GM18873 (cell line): ENCODE data around the gene EP400.
"Not testable (repeated sequence)": the region's sequence is repeated elsewhere in the genome, so short reads cannot be mapped to it uniquely, and the experiment has no call there.

Source experiments
- ATAC-seq: cut with Tn5 transposase; IDR thresholded peaks from one replicate; pipeline ENCODE4 v1.9.1; 2021; ENCODE audit warnings: mild to moderate bottlenecking, moderate library complexity, moderate number of reproducible peaks; ENCODE audit not compliant: unreplicated experiment, low FRiP score

Gene EP400

DNA sequence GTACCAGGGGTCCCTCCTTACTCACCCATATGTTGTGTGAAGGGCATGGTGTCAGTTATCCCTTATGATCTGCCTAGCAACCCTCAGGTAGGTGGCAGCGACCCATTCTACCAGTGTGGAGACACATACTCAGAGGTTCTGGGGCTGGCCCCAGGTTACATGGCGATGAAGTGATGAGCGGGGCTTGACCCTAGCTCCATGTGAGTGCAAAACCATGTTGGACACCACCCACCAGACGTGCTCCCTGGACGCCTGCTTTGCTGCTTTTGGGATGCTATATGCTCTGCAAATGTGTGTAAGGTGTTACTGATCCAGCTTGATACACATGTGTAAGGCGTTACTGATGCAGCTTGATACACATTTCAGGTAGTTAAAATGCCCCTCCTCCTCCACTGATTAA lies 33.3 kb downstream of the EP400 start:
- no peak for ATAC-seq

DNA sequence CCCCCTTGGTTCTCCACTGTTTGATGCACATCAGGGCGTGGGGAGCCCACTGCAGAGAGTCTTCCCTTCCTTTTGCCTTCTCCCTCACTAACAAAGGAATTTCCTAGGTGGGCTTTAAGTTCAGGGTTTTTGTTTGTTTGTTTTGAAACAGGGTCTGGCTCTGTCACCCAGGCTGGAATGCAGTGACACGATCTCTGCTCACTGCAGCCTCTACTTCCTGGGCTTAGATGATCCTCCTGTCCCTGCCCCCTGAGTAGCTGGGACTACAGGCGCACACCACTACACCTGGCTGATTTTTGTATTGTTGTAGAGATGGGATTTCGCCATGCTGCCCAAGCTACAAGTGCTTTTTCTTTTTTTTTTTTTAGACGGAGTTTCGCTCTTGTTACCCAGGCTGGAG lies 33.8 kb downstream of the EP400 start:
- no peak for ATAC-seq

DNA sequence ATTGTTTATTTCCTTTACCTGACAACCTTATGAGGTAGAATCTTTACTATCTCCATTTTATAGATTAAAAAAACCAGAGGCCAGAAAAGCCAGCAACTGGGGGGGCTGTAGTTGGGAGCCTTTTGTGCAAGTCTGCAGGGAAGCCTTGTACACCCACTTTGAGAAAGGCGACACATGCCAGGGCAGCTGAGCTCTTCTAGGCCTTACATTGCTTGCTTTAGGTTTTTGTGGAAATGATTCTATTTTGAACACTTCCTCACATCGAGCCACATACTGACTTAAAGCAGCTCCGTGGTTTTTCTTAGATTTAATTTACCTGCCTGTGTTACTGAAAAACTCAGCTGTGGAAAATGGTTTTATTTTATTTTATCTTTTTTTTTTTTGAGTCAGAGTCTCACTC lies 34.6 kb downstream of the EP400 start:
- ATAC-seq, result no peak

DNA sequence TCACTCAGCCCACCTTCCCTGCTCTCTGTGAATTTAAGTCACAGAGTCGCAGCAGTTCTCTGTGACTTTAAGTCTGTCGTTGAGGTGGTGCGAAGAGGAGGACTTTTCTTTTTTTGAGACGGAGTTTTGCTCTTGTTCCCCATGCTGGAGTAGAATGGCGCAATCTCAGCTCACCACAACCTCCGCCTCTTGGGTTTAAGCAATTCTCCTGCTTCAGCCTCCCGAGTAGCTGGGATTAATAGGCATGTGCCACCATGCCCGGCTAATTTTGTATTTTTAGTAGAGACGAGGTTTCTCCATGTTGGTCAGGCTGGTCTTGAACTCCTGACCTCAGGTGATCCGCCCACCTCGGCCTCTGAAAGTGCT lies 35.8 kb downstream of the EP400 start:
- not testable (repeated sequence) for ATAC-seq

DNA sequence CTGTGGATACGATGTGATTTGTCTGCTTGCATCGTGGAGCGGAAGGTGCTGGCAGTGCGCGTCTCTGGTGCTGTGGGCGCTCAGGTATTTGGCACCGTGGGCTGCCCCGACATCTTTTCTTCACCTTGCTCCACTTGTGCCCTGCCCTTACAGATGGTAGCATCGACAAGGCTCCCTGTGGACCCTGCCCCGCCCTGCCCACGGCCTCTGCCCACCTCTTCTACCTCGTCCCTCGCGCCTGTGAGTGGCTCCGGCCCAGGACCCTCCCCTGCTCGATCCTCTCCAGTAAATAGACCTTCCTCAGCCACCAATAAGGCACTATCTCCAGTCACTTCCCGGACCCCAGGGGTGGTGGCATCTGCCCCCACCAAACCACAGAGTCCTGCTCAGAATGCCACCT lies 36.6 kb downstream of the EP400 start:
- ATAC-seq, result no peak

DNA sequence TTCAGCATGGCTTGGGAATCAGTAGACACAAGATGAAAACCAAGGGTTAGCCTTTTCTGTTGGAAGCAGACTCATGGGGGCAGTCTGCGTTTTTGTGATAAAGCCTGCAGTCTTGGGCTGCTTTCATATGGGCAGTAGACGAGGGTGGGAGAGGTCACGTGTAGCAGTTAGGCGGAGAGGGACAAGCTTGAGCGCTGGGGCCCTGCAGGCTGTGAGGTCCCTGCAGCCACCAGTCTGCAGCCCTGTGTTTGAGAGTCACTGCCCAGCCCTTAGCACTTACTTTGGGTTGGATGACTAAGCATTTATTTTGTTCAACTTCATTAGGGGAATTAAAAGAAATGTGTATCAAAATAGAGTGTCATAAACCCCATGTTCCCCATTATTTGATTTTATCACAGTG lies 37.2 kb downstream of the EP400 start:
- ATAC-seq, result no peak

DNA sequence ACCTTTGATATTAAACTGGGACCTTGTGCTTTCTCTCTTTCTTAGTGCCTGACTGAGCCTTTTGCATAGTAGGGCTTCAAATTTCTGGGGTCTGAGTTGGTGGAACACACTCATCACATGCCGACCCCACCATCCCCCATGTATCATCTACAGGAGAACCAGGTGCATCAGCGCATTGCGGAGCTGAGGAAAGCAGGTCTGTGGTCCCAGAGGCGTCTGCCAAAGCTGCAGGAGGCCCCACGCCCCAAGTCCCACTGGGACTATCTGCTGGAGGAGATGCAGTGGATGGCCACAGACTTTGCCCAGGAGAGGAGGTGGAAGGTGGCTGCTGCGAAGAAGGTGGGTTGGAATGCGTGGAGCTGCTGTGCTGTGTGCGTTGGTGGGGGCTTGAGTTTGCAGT lies 37.8 kb downstream of the EP400 start:
- no peak for ATAC-seq

DNA sequence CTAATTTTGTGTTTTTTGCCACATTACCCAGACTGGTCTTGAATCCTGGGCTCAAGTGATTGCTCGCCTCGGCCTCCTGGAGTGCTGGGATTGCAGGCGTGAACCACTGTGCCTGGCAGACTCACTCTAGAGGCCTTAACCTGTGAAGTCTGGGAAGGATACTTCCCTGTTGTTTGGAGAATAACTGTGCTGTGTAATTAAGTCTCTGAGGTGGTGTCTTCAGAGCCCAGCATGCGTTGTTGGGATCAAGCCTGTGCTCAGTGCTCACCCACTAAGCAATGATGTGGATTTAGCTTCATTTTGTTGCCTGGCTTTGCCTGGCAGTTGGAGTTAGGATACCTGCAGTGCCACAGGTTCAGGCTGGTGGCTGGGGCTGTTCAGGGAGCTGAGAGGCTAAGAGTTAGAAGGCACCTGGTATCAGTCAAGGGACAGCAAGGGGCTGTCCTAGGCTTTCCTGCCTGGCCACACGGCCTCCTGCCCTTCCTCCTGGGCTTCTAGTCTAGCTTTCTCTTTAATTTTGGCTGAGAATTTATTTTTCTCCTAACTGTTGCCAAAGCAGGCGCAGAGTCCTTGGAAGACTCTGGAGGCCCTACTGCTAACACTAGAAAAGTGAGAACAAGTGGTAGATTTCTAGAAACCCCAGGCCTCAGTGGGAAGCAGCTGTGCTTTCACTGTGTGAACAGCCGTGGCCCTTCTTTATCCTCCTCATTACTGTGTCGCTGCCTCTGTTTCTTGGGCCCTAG lies 38.5 kb downstream of the EP400 start:
- no peak for ATAC-seq

DNA sequence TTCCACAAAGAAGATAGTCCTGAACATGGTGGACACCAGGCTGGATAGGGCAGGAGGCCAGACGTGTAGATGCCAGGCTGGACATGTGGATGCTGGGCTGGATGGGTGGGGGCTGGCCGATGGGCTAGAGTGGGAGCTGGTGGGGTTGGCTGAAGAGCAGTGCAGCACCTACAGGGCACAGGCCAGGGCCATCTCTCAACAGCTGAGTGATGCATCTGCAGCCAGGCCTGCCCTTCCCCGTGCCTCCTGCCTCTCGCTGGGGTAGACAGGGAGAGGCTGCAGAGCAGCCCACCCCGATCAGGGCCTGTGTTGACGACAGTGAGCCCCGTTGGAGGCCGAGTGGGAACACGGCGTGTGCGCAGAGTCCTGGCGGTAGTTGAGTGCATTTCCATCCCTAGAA lies 39.3 kb downstream of the EP400 start:
- ATAC-seq, result no peak

DNA sequence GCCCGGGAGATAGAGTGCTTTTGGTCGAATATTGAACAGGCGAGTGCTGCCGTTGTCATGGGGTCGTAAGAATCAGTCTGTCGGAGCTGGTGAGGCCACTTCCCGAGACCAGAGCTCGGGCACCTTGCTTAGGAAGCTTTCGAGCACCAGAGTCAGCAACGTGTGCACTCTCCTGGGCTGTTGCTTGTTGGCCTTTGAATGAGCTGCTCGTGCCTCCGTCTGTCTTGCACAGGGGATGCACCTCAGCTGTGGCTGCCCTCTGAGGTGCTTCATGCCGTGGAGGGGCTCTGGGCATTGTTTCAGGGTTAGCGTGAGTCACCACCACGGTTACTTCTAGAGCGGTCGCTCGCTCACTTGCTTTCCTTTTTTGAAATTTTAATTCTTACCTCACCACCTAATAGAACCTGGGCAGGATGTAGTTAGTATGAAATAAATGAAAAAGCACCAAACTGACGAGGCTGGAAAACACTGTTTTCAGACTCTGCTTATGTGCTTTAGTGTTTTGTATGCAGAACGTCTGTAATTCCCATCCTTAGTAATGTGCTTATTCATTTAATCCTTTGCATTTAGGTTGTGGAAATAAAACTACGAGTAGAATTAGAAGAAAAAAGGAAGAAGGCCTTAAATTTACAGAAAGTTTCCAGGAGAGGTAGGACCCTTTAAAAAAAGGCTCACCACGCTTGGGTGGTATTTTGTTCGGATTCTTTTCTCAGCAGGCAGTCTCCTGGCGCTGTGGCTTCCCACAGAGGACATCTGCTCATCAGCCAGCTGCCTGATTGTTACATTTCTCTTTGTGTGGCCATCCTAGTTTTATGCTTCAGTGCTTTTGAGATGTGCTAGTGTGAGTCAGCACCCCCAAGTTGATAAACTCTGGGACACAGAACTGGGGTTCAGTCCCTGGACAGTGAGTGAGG lies 40.6 kb downstream of the EP400 start:
- ATAC-seq, result no peak

DNA sequence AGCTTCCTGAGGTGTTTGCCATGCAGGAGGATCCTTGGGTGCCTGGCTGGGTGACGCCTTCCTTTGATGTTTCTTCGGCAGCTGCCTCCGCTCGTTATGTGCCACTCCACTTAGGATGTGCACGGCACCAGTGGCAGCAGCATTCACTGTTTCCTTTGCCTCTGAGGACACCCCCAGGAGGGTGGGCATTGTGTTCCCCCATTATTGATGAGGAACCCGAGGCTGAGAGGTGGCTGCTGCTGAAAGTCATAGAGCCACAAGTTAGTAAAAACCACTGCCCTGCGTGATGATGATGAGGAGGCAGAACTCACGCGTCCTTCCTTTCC lies 41.2 kb downstream of the EP400 start:
- no peak for ATAC-seq

DNA sequence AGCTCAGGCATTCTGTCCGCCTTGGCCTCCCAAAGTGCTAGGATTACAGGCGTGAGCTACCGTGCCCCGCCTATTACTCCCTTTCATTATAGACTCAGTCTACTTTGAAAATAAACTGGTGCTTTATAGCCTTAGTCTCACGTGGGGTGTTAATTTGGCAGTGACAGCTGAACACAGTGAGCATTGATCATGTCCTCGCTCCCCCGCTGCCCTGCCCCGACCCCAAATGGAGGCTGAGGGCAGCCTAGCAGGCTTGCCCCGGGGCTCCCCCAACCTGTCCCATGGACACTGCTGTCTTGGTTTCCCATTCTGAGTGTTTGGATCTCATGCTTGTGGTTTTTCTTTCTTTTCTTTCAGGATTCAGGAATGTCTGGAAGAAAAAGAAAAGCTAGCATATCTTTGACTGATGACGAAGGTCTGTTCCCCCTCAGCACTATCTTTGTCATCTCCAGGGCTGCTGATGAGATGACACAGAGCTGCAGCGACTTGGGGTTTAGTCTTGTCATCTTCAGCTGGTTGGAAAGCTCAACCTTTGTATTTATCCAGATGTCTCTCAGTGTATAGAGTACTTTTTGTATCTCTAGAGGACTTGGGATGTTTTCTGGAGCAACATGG lies 42.2 kb downstream of the EP400 start:
- no peak for ATAC-seq

DNA sequence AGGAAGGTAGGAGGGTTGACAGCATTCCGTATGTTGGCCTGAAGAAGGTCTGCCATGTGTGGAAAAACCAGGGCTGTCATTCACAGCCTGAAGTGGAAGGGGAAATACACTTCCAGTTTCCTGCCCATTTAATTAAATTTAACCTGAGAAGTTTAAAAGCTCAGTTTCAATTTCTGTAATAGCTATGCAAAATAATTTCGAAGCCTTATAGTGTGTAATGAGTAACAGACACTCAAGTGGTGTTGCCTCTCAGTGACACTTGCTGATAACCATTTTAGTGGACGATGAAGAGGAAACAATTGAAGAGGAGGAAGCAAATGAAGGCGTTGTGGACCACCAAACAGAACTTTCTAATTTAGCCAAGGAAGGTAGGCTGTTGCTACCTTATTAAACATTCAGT lies 44.8 kb downstream of the EP400 start:
- peak; percentile 66 for ATAC-seq

DNA sequence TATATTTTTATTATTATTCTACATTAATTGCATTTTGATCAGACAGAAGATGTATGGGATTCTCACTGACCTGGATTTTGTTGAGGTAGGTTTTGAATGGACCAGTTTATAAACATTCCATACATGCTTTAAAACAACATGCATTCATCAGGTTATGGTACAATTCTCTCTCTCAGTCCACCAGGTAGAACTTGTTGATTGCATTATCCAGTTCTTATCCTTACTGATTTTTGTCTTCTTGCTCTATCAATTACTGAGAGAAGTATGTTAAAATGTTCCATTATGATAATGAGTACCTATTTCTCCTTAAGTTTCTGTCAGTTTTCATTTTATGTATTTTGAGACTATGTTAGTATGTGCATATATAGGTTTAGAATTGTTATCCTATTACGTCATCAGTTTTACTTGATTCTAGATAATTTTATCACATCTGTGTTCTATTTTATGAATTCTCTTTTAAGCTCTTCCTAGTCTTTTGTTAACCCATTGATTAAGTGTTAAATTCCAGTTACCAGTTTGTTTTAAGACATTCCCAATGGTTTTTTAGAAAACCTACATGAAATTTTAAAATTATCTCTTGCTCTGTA lies 50.6 kb downstream of the EP400 start:
- no peak for ATAC-seq

DNA sequence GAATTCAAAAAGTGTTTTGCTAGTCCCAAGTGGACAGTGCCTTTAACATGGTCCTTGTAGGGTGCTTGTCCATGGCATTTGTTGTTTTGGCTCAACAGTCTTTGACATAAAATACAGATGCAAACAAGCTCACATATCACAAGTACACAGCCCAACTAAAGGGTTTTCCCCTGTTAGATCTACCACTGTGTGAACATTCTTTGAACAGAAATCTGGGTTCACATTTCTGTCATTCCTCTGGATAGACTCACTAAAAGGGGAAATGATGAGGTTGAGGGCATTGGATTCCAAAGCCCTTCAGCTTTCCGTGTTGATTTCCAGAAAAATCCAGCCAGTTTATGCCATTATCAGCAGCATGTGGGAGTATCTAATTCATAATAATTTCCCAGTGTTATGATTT lies 54.1 kb downstream of the EP400 start:
- no peak for ATAC-seq

DNA sequence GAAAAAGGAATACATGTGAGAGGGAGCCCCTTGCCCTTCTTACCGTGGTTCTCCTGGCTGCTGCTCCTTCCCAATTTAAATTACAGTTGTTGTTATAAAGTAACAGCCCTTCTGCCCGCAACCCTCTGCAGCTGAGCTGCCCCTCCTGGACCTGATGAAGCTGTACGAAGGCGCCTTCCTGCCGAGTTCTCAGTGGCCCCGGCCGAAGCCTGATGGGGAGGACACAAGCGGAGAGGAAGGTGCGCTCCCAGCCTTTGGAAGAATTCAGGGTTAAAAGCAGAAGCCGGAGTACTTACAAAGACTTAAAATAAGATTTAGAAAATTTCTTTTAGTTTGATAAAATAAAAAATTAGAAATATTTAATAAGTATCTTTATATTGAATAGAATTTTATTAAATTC lies 55.2 kb downstream of the EP400 start:
- no peak for ATAC-seq

DNA sequence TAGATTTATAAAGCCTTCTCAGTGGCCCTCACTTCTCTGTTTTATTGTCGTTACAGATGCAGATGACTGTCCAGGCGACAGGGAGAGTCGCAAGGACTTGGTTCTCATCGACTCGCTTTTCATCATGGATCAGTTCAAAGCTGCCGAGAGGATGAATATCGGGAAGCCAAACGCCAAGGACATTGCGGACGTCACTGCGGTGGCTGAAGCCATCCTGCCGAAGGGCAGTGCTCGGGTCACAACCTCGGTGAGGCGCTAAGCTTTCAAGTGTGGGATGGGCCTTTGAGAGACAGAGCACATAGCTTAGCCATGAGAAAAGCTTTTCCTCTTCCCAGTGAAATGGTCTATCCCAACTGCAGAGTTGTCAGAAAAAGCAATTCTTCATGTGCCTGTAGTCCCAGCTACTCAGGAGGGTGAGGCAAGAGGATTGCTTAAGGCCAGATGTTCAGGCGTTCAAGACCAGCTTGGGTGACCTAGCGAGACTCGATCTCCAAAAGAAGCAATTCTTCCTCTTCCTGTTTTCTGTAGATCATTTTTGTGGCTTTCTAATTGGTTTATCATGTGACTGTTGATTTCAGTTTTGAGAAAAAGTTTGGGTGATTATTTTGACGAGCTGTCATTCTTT lies 56.4 kb downstream of the EP400 start:
- no peak for ATAC-seq

DNA sequence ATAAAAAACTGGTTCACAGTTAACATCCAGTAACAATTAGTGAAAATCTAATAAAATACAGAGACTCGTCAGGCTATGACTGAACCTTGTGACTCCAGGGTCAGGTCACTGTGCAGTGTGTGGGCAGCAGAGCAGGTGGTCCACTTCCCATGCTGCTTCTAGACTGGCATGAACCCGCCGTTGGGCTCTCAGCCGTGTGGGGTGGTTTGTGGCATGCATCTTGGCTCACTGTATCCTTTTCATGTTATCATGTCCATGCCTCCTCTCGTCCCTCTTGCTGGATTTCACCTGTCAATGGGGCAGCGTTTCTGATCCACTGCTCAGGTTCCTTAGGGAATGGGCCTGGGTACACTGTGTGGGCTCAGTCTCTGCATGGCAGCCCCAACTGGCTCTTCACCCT lies 57.3 kb downstream of the EP400 start:
- ATAC-seq, result no peak

DNA sequence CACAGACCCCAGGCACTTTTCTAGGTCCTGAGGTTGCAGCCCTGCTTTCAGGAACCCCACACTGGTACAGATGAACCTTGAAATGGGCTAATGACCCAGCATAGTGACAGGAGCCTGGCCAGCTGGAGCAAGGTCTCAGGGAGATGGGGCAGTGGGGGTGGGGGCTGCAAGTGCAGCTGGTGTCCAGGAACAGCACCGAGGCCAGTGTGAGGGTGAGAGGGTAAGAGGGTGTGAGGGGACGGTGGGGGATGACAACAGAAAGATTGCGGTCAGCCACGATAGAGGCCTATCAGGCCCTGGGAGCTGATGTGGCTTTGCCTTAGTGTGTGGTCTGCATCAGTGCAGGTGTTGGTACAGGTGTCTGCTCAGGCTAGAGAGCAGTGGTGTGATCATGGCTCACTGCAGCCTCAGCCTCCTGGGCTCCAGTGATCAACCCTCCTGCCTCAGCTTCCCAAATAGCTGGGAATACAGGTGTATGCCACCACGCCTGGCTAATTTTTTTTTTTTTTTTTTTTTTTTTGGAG lies 59.7 kb downstream of the EP400 start:
- no peak for ATAC-seq

DNA sequence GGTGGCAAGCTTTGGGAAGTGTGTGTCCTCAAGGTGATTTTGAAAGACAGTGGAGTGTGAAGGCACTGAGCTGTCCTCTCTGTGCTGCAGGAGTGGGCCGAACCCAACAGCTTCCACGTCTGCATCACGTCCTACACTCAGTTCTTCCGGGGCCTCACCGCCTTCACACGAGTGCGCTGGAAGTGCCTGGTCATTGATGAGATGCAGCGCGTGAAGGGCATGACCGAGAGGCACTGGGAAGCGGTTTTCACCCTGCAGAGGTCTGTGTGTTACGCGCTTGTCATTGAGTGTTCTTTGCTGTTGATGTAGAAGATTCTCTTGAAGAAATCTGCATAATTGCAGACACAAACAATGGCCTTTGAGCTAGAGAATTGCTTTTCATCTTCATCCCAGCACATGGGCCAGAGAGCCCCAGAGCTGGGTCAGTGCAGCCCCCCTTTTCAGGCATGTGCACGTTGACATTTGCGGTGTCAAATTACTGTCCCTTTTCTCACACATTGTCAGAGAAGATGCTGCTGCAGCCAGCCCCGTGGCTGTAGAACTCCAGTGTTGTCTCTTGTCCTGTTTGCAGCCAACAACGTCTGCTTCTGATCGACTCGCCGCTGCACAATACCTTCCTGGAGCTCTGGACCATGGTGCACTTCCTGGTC lies 63.3 kb downstream of the EP400 start:
- ATAC-seq, result no peak
